ENCODE data around the gene PSG11.
"Not testable (repeated sequence)": the region's sequence is repeated elsewhere in the genome, so short reads cannot be mapped to it uniquely, and the experiment has no call there.

Gene PSG11

GRCh38 chr19:42988206-42988605, 38.1 kb downstream of the PSG11 start:
- not testable (repeated sequence) for DNase-seq

DNA sequence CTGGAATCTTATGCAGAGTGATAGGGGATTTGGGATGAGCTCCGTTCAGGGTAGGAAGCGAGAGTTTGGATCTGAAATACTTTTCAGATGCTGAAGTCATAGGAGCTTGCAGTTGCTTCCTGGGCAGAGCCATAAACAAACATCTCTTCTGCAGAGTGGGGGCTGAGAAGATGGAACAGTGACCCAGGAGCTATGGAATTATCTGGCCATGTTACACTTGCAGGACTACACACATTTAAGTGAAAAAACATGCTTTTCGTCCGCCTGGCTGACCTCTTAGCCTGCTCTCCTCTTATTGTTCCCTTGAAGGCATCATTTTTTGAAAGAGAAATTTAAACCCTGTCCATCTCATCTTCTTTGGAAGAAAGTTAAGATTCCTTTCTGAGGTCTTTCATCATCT, 40.7 kb downstream of the PSG11 start:
- DNase-seq, result no peak

DNA sequence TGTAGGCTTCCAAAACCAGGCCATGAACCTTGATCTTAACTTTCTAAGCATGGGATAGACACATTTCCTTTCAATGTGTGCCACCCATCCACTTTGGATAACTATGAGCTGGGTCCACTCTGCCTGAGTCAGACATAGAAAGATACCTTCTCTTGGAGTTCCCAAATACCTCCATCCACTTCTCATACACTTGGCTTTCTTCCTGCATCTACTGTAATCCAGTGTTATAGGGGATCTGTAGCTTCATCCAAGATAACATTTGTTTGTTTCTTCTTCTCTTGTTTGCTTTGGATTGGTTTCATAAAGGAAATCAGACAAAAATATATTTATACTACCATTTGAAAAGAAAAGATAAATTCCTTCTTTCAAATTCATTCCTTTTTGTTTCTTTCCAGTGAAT, 44.2 kb downstream of the PSG11 start:
- not testable (repeated sequence) for DNase-seq

DNA sequence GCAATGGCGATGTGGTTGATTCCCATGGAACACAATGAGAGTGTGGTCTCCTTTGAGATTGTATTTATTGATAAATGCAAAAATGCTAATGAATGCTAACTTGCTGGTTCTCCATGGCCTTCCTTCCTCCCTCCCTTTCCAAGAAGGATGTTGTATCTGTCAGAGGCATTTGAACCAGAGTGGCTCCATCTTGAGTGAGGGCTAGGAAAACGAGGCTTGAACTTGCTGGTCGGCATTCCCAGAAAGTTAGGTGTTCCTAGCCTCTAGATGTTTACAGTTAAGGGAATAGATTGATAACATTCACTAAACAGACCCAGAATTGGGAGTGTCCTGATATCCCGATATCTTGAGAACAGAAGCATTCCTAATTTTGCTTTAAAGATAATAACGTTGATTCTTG, 54.8 kb downstream of the PSG11 start:
- DNase-seq, result not testable (repeated sequence)

DNA sequence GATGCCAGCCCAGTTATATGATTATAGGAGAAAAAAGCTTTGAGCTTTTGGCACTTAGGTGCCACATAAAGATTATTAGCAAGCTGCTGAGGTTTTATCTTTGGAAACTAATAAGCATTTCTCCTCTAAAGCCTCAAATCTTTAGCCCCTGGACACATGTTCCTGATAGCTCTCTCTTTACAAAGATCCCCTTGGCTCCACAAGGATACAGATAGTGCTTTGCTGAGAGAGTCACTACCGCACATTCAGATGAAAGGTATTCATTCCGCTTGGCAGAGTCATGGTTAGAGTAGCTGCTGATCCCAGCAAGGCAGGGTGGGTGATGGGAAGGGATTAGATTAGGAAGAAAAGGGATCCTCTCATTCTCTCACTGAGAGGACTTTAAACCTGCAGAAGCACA, 61.1 kb downstream of the PSG11 start:
- DNase-seq, result no peak

GRCh38 chr19:42961119-42961518, 65.2 kb downstream of the PSG11 start:
- no peak for DNase-seq
